Measurements from ENCODE around the gene NALF2. TPM values are rescaled to one million over a fixed set of nuclear protein-coding genes. Genes with fewer than 3 reads are reported as not detected.

Gene NALF2
- total RNA-seq, 1 donor from 2014 or later: not detected

- intact Hi-C loops (cut with DNase I): no loop called here
These were observed 26.2 kb downstream of the NALF2 start for GRCh38 chrX:69530306-69530705.

GRCh38 chrX:69531031-69531755, 27.1 kb downstream of the NALF2 start:
- no peak overlapping the region for H3K4me3 ChIP-seq
- ATAC-seq (no peak), DNase-seq (no peak)
- H3K27ac ChIP-seq: no peak overlapping the region
- TF ChIP-seq CTCF (IDR thresholded peaks at IDR 0.05): no peak
- intact Hi-C loops (cut with DNase I): no loop called here
- H3K36me3 ChIP-seq: no peaks in the 10 kb centered on the region
- H3K4me1 ChIP-seq: no peaks in the 10 kb centered on the region
- no peaks in the 10 kb centered on the region for H3K27me3 ChIP-seq
- H3K9me3 ChIP-seq: no peaks in the 10 kb centered on the region

More at GRCh38 chrX:69530306-69530705, 26.2 kb downstream of the NALF2 start:
- Histone ChIP-seq H3K27ac (no peak overlapping the region), H3K4me1 (no peaks in the 10 kb centered on the region), H3K27me3 (no peaks in the 10 kb centered on the region), H3K36me3 (no peaks in the 10 kb centered on the region), H3K9me3 (no peaks in the 10 kb centered on the region), H3K4me3 (no peak overlapping the region)
- ATAC-seq: no peak
- TF ChIP-seq CTCF (IDR thresholded peaks at IDR 0.05): no peak
- DNase-seq: no peak

- Histone ChIP-seq H3K9me3 (no peaks in the 10 kb centered on the region), H3K27me3 (no peaks in the 10 kb centered on the region), H3K36me3 (no peaks in the 10 kb centered on the region), H3K4me3 (no peak overlapping the region), H3K4me1 (no peaks in the 10 kb centered on the region), H3K27ac (no peak overlapping the region)
- ATAC-seq (no peak), DNase-seq (no peak)
- no peak for TF ChIP-seq CTCF (IDR thresholded peaks at IDR 0.05)
- intact Hi-C loops (cut with DNase I): loop anchor here (5.0 kb wide), 1 partner anchor 562 kb away; no protein-coding TSS in a partner anchor
These were observed 31.5 kb downstream of the NALF2 start for GRCh38 chrX:69535661-69536060.

GRCh38 chrX:69538321-69538876, 34.3 kb downstream of the NALF2 start:
- Histone ChIP-seq H3K4me1 (no peaks in the 10 kb centered on the region), H3K27me3 (no peaks in the 10 kb centered on the region), H3K36me3 (no peaks in the 10 kb centered on the region), H3K27ac (no peak overlapping the region), H3K4me3 (peak overlapping the region; percentile 45), H3K9me3 (no peaks in the 10 kb centered on the region)
- intact Hi-C loops (cut with DNase I): loop anchor here (5.0 kb wide), 1 partner anchor 559 kb away; no protein-coding TSS in a partner anchor
- peak; percentile 72 for TF ChIP-seq CTCF (IDR thresholded peaks at IDR 0.05)
- DNase-seq: peak; percentile 87
- peak; percentile 99 for ATAC-seq

GRCh38 chrX:69539437-69539836, 35.3 kb downstream of the NALF2 start:
- no peak for ATAC-seq

More at GRCh38 chrX:69539437-69539836, 35.3 kb downstream of the NALF2 start:
- Histone ChIP-seq H3K4me1 (no peaks in the 10 kb centered on the region), H3K27me3 (no peaks in the 10 kb centered on the region), H3K4me3 (no peak overlapping the region), H3K9me3 (no peaks in the 10 kb centered on the region), H3K36me3 (no peaks in the 10 kb centered on the region), H3K27ac (no peak overlapping the region)
- intact Hi-C loops (cut with DNase I): loop anchor here (5.0 kb wide), 1 partner anchor 558 kb away; no protein-coding TSS in a partner anchor
- TF ChIP-seq CTCF (IDR thresholded peaks at IDR 0.05): no peak
- no peak for DNase-seq

All from upper lobe of right lung (tissue), 1 donor.